ENCODE measurements around the gene DLG2. TPM values are rescaled to one million over a fixed set of nuclear protein-coding genes. Genes with fewer than 3 reads are reported as not detected.
A peak's percentile ranks its signal among the peaks of the same experiment; 100 is the strongest.
"Not testable (repeated sequence)": the region's sequence is repeated elsewhere in the genome, so short reads cannot be mapped to it uniquely, and the experiment has no call there.

DLG2 gene
- polyA plus RNA-seq, 3 donors = 9.9 to 11.8 (median 10.1) TPM

GRCh38 chr11:83434812-83435211 lies 2192.3 kb downstream of the DLG2 start:
- DNase-seq (ENCODE audit: extremely low read depth in 1 of 11, low read depth in 9 of 11, low spot score in 4 of 11) = not testable (repeated sequence)

- DNase-seq (ENCODE audit: extremely low read depth in 1 of 11, low read depth in 9 of 11, low spot score in 4 of 11) = no peak
Measured at GRCh38 chr11:83427943-83428342, 2199.2 kb downstream of the DLG2 start.

GRCh38 chr11:83427501-83427900 lies 2199.6 kb downstream of the DLG2 start:
- peak in 6 of 11 donors; percentile 9 to 28 (median 18) for DNase-seq (ENCODE audit: extremely low read depth in 1 of 11, low read depth in 9 of 11, low spot score in 4 of 11)

GRCh38 chr11:83425137-83425466 lies 2202.0 kb downstream of the DLG2 start:
- no peak for DNase-seq (ENCODE audit: extremely low read depth in 1 of 11, low read depth in 9 of 11, low spot score in 4 of 11)

- DNase-seq (ENCODE audit: extremely low read depth in 1 of 11, low read depth in 9 of 11, low spot score in 4 of 11) = peak in 1 of 11 donors; percentile 13
Measured at GRCh38 chr11:83424376-83425136, 2202.6 kb downstream of the DLG2 start.

GRCh38 chr11:83422641-83423040 lies 2204.5 kb downstream of the DLG2 start:
- DNase-seq (ENCODE audit: extremely low read depth in 1 of 11, low read depth in 9 of 11, low spot score in 4 of 11) = not testable (repeated sequence)

- no peak for DNase-seq (ENCODE audit: extremely low read depth in 1 of 11, low read depth in 9 of 11, low spot score in 4 of 11)
Measured at GRCh38 chr11:83410605-83411565, 2216.3 kb downstream of the DLG2 start.

- no peak for DNase-seq (ENCODE audit: extremely low read depth in 1 of 11, low read depth in 9 of 11, low spot score in 4 of 11)
Measured at GRCh38 chr11:83409891-83410290, 2217.3 kb downstream of the DLG2 start.

- DNase-seq (ENCODE audit: extremely low read depth in 1 of 11, low read depth in 9 of 11, low spot score in 4 of 11) = no peak
Measured at GRCh38 chr11:83409476-83409875, 2217.7 kb downstream of the DLG2 start.

- DNase-seq (ENCODE audit: extremely low read depth in 1 of 11, low read depth in 9 of 11, low spot score in 4 of 11) = no peak
Measured at GRCh38 chr11:83408946-83409345, 2218.2 kb downstream of the DLG2 start.

Other genes starting within 250 kb of the DLG2 start
- 10 to 100 TPM; 53.8 to 63.3 (median 58.8) TPM for gene TMEM126B, start 1.2 kb upstream of the DLG2 start, polyA plus RNA-seq (ENCODE audit: insufficient read length in 3 of 3)
- gene TMEM126A, start 20.6 kb upstream of the DLG2 start, polyA plus RNA-seq (ENCODE audit: insufficient read length in 3 of 3) = 10 to 100 TPM; 31.3 to 39.3 (median 33.3) TPM
- gene CREBZF, start 37.8 kb upstream of the DLG2 start, polyA plus RNA-seq (ENCODE audit: insufficient read length in 3 of 3) = 100 to 1,000 TPM in 2 of 3 donors, 10 to 100 TPM in 1; 96.3 to 131 (median 120) TPM
- 1 to 10 TPM; 2.4 to 4.1 (median 3.2) TPM for gene CCDC89, start 58.9 kb upstream of the DLG2 start, polyA plus RNA-seq (ENCODE audit: insufficient read length in 3 of 3)
- gene SYTL2, start 183.8 kb upstream of the DLG2 start, polyA plus RNA-seq (ENCODE audit: insufficient read length in 3 of 3) = 100 to 1,000 TPM in 1 of 3 donors, 10 to 100 TPM in 2; 66.2 to 103 (median 90.8) TPM
- under 1 TPM in 2 of 3 donors, not detected in 1; 0.06 to 0.12 TPM for gene CCDC83, start 228.0 kb upstream of the DLG2 start, polyA plus RNA-seq (ENCODE audit: insufficient read length in 3 of 3)